ENCODE data around the gene WDR18. TPM values are rescaled to one million over a fixed set of nuclear protein-coding genes. Genes with fewer than 3 reads are reported as not detected.

WDR18 gene
- total and polyA plus RNA-seq, 2 of the 8 experiments (the other 6 are each of a cell fraction or from before 2014, with no cell fraction given), result 87.7 to 177 TPM

DNA sequence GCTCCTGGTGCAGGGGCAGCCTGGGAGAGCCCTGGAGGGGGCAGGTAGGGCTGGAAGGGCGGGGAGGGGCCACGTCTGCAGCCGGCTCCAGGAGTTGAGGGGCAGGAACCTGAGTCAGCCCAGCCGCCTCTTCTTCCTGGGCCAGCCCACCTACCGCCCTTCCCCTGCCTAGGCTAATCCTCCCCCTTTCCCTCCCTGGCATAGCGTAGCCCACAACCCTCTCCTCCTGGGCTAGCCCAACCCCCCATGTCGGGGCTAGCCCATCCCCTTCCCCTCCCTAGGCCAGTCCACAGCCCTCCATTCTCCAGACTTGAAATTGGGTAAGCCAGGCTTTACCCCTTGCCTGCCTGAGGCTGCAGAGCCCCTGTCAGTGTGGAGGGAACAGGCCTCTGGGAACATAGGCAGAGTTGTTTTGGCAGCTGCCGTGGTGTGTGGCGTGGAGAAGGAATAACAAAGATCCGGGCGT is 20.6 kb upstream of the WDR18 start (continued):
- TF ChIP-seq, protein P1, sequence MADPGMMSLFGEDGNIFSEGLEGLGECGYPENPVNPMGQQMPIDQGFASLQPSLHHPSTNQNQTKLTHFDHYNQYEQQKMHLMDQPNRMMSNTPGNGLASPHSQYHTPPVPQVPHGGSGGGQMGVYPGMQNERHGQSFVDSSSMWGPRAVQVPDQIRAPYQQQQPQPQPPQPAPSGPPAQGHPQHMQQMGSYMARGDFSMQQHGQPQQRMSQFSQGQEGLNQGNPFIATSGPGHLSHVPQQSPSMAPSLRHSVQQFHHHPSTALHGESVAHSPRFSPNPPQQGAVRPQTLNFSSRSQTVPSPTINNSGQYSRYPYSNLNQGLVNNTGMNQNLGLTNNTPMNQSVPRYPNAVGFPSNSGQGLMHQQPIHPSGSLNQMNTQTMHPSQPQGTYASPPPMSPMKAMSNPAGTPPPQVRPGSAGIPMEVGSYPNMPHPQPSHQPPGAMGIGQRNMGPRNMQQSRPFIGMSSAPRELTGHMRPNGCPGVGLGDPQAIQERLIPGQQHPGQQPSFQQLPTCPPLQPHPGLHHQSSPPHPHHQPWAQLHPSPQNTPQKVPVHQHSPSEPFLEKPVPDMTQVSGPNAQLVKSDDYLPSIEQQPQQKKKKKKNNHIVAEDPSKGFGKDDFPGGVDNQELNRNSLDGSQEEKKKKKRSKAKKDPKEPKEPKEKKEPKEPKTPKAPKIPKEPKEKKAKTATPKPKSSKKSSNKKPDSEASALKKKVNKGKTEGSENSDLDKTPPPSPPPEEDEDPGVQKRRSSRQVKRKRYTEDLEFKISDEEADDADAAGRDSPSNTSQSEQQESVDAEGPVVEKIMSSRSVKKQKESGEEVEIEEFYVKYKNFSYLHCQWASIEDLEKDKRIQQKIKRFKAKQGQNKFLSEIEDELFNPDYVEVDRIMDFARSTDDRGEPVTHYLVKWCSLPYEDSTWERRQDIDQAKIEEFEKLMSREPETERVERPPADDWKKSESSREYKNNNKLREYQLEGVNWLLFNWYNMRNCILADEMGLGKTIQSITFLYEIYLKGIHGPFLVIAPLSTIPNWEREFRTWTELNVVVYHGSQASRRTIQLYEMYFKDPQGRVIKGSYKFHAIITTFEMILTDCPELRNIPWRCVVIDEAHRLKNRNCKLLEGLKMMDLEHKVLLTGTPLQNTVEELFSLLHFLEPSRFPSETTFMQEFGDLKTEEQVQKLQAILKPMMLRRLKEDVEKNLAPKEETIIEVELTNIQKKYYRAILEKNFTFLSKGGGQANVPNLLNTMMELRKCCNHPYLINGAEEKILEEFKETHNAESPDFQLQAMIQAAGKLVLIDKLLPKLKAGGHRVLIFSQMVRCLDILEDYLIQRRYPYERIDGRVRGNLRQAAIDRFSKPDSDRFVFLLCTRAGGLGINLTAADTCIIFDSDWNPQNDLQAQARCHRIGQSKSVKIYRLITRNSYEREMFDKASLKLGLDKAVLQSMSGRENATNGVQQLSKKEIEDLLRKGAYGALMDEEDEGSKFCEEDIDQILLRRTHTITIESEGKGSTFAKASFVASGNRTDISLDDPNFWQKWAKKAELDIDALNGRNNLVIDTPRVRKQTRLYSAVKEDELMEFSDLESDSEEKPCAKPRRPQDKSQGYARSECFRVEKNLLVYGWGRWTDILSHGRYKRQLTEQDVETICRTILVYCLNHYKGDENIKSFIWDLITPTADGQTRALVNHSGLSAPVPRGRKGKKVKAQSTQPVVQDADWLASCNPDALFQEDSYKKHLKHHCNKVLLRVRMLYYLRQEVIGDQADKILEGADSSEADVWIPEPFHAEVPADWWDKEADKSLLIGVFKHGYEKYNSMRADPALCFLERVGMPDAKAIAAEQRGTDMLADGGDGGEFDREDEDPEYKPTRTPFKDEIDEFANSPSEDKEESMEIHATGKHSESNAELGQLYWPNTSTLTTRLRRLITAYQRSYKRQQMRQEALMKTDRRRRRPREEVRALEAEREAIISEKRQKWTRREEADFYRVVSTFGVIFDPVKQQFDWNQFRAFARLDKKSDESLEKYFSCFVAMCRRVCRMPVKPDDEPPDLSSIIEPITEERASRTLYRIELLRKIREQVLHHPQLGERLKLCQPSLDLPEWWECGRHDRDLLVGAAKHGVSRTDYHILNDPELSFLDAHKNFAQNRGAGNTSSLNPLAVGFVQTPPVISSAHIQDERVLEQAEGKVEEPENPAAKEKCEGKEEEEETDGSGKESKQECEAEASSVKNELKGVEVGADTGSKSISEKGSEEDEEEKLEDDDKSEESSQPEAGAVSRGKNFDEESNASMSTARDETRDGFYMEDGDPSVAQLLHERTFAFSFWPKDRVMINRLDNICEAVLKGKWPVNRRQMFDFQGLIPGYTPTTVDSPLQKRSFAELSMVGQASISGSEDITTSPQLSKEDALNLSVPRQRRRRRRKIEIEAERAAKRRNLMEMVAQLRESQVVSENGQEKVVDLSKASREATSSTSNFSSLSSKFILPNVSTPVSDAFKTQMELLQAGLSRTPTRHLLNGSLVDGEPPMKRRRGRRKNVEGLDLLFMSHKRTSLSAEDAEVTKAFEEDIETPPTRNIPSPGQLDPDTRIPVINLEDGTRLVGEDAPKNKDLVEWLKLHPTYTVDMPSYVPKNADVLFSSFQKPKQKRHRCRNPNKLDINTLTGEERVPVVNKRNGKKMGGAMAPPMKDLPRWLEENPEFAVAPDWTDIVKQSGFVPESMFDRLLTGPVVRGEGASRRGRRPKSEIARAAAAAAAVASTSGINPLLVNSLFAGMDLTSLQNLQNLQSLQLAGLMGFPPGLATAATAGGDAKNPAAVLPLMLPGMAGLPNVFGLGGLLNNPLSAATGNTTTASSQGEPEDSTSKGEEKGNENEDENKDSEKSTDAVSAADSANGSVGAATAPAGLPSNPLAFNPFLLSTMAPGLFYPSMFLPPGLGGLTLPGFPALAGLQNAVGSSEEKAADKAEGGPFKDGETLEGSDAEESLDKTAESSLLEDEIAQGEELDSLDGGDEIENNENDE (IDR thresholded peaks at IDR 0.05; ENCODE audit: insufficient replicate concordance, low read length), result no peak
- TF ChIP-seq SAP30 (IDR thresholded peaks at IDR 0.05; ENCODE audit: insufficient read depth, insufficient replicate concordance, low read length) (no peak), RFX5 (IDR thresholded peaks at IDR 0.05; ENCODE audit: borderline replicate concordance, low read depth, low read length) (no peak), SP1 (IDR thresholded peaks at IDR 0.05; ENCODE audit: low read depth, low read length) (no peak), BACH1 (IDR thresholded peaks at IDR 0.05; ENCODE audit: low read length) (no peak), SUZ12 (IDR thresholded peaks at IDR 0.05; ENCODE audit: low read length) (no peak), SIN3A (conservative IDR thresholded peaks at IDR 0.05 in 1 of 2, IDR thresholded peaks at IDR 0.05 in 1 of 2; ENCODE audit: low read depth in 1 of 2, low read length in 2 of 2) (no peak)

All from H1 (cell line).